IMR-90 (cell line): Measurements from ENCODE around the gene BCHE. TPM values are rescaled to one million over a fixed set of nuclear protein-coding genes. Genes with fewer than 3 reads are reported as not detected.

Experiments
- ATAC-seq: fragments of 200-7000 bp; cut with Tn5 transposase; 2 replicates; pipeline ENCODE4 v1.9.1; 2020; ENCODE audit warnings: low read depth, mild to moderate bottlenecking, moderate library complexity
- BruUV-seq: library from RNA; stranded (reverse); fragments of 400-500 nt; replicated peaks from 2 replicates; lab custom pipeline; 2021; lab: Mats Ljungman, UMichigan
- CTCF ChIA-PET: fragments of 300-600 bp; formaldehyde crosslinking; extraction: SDS; loops from one replicate; lab custom pipeline; 2021; ENCODE audit warnings: antibody characterized with exemption; lab: Yijun Ruan, JAX
- POLR2A ChIA-PET: fragments of 300-600 bp; sonication (Branson Sonifier 250); formaldehyde crosslinking; loops from one replicate; lab custom pipeline; 2022; ENCODE audit warnings: antibody characterized with exemption; ENCODE audit not compliant: unreplicated experiment; lab: Charles Lee
- DNase-seq: peaks from one replicate; pipeline ENCODE4 v3.0.0; 2013
- H2AFZ ChIP-seq: replicated peaks from 2 replicates; pipeline ENCODE3; 2013; ENCODE audit warnings: low read length, mild to moderate bottlenecking; ENCODE audit not compliant: poor library complexity
- H2AK5ac ChIP-seq: 2 replicates; pipeline ENCODE4 v1.6.1; 2013; ENCODE audit warnings: low read depth, low read length, inconsistent platforms
- H2AK9ac ChIP-seq: replicated peaks from 2 replicates; pipeline ENCODE3; 2013; ENCODE audit warnings: mild to moderate bottlenecking, low read depth, low read length, moderate library complexity; ENCODE audit not compliant: poor library complexity
- H2BK120ac ChIP-seq: 2 replicates; pipeline ENCODE4 v1.6.1; 2013; ENCODE audit warnings: low read depth, low read length, inconsistent platforms
- H2BK15ac ChIP-seq: 3 replicates; pipeline ENCODE4 v1.6.1; 2013; ENCODE audit warnings: low read depth, low read length, inconsistent platforms
- H2BK20ac ChIP-seq: 2 replicates; pipeline ENCODE4 v1.6.1; 2013; ENCODE audit warnings: low read depth, mild to moderate bottlenecking, inconsistent platforms, low read length, moderate library complexity
- H2BK5ac ChIP-seq: 2 replicates; pipeline ENCODE4 v1.6.1; 2013; ENCODE audit warnings: mild to moderate bottlenecking, low read depth, low read length, inconsistent platforms; ENCODE audit not compliant: poor library complexity, severe bottlenecking
- H3K14ac ChIP-seq: replicated peaks from 2 replicates; pipeline ENCODE4 v1.6.1; 2013; ENCODE audit warnings: low read depth, low read length, inconsistent platforms
- H3K18ac ChIP-seq: 2 replicates; pipeline ENCODE4 v1.6.1; 2013; ENCODE audit warnings: low read depth, low read length, control low read depth
- H3K23ac ChIP-seq: 2 replicates; pipeline ENCODE4 v1.6.1; 2013; ENCODE audit warnings: low read depth, low read length, inconsistent platforms
- H3K27ac ChIP-seq: 2 replicates; pipeline ENCODE4 v1.5.1; 2013; ENCODE audit warnings: mild to moderate bottlenecking, control low read depth, low read length; ENCODE audit not compliant: insufficient read depth
- H3K27me3 ChIP-seq: 2 replicates; pipeline ENCODE4 v1.6.1; 2013; ENCODE audit warnings: low read length; ENCODE audit not compliant: control insufficient read depth, insufficient read depth
- H3K36me3 ChIP-seq: 2 replicates; pipeline ENCODE4 v1.6.1; 2013; ENCODE audit warnings: low read length, mixed read lengths; ENCODE audit not compliant: control insufficient read depth, insufficient read depth
- H3K4ac ChIP-seq: 2 replicates; pipeline ENCODE4 v1.6.1; 2013; ENCODE audit warnings: low read depth, low read length, inconsistent platforms
- H3K4me1 ChIP-seq: 2 replicates; pipeline ENCODE4 v1.6.1; 2013; ENCODE audit warnings: low read length, mixed read lengths; ENCODE audit not compliant: control insufficient read depth, insufficient read depth
- H3K4me2 ChIP-seq: 2 replicates; pipeline ENCODE4 v1.6.1; 2013; ENCODE audit warnings: low read depth, mild to moderate bottlenecking, control low read depth, low read length, moderate library complexity
- H3K4me3 ChIP-seq: 2 replicates; pipeline ENCODE4 v1.5.1; 2013; ENCODE audit warnings: low read depth, mild to moderate bottlenecking, control low read depth, low read length, moderate library complexity; ENCODE audit not compliant: insufficient read depth
- H3K56ac ChIP-seq: 2 replicates; pipeline ENCODE4 v1.6.1; 2013; ENCODE audit warnings: low read length, inconsistent platforms; ENCODE audit not compliant: insufficient read depth; ENCODE audit errors: extremely low read depth
- H3K79me1 ChIP-seq, 2 experiments: 2 replicates each; pipeline ENCODE4 v1.6.1; 2013; ENCODE audit warnings: low read length in 2 of 2, inconsistent platforms in 1 of 2, low read depth in 1 of 2
- H3K9ac ChIP-seq: 2 replicates; pipeline ENCODE4 v1.6.1; 2013; ENCODE audit warnings: low read depth, low read length, control low read depth
- H3K9me1 ChIP-seq: 2 replicates; pipeline ENCODE4 v1.6.1; 2013; ENCODE audit warnings: low read length, inconsistent platforms; ENCODE audit not compliant: insufficient read depth
- H3K9me3 ChIP-seq: 2 replicates; pipeline ENCODE4 v1.6.1; 2013; ENCODE audit warnings: low read length; ENCODE audit not compliant: control insufficient read depth, insufficient read depth
- H4K20me1 ChIP-seq: 2 replicates; pipeline ENCODE4 v1.6.1; 2013; ENCODE audit warnings: low read length, inconsistent platforms; ENCODE audit not compliant: insufficient read depth
- H4K5ac ChIP-seq: 2 replicates; pipeline ENCODE4 v1.6.1; 2013; ENCODE audit warnings: mild to moderate bottlenecking, low read depth, low read length, control low read depth
- H4K8ac ChIP-seq, 2 experiments: 2 replicates each; pipeline ENCODE4 v1.6.1; 2013; ENCODE audit warnings: low read depth in 2 of 2, low read length in 2 of 2, control low read depth in 1 of 2, inconsistent platforms in 1 of 2
- H4K91ac ChIP-seq: 2 replicates; pipeline ENCODE4 v1.6.1; 2013; ENCODE audit warnings: low read depth, low read length, inconsistent platforms; ENCODE audit not compliant: insufficient read depth
- CEBPB ChIP-seq: IDR thresholded peaks from 2 replicates; pipeline ENCODE4 v1.6.1; 2012; ENCODE audit warnings: low read depth, low read length, improper control_type of control experiment
- MAZ ChIP-seq: IDR thresholded peaks from 2 replicates; pipeline ENCODE4 v1.6.1; 2012; ENCODE audit warnings: low read depth, mild to moderate bottlenecking, low read length, improper control_type of control experiment, moderate library complexity, borderline replicate concordance
- RCOR1 ChIP-seq: IDR thresholded peaks from 2 replicates; pipeline ENCODE4 v1.6.1; 2012; ENCODE audit warnings: mild to moderate bottlenecking, low read length, improper control_type of control experiment; ENCODE audit not compliant: insufficient replicate concordance
- SMC3 ChIP-seq: fragments of 150-350 bp; IDR thresholded peaks from 2 replicates; pipeline ENCODE4 v1.6.1; 2016; ENCODE audit warnings: low read depth, mild to moderate bottlenecking, antibody characterized with exemption, low read length, moderate library complexity
- USF2 ChIP-seq: fragments of 150-350 bp; IDR thresholded peaks from 2 replicates; pipeline ENCODE4 v1.6.1; 2017; ENCODE audit warnings: mild to moderate bottlenecking, antibody characterized with exemption, low read length, low read depth
- WGBS, 2 experiments: methylation state at CpG; one replicate each; pipeline versions ENCODE4 v1.1.5 to v1.1.7; 2013; ENCODE audit warnings: missing lambda C conversion rate in 2 of 2; ENCODE audit not compliant: insufficient read length in 1 of 2; ENCODE audit errors: extremely low coverage in 2 of 2; 5-methylcytosine and 5-hydroxymethylcytosine counted together
- dilution Hi-C: fragments of 300-500 bp; cut with HindIII; formaldehyde crosslinking; loops from one replicate; pipeline ENCODE4 v1.14.3; 2018; ENCODE audit warnings: low sequenced_read_pairs; ENCODE audit not compliant: unreplicated experiment
- in situ Hi-C: fragments of 300-500 bp; cut with MboI; formaldehyde crosslinking; loops from 3 replicates; pipeline ENCODE4 v1.14.3; 2019; ENCODE audit warnings: low sequenced_read_pairs, inconsistent platforms, mixed read lengths
- intact Hi-C: fragments of 100-400 bp; cut with micrococcal nuclease; formaldehyde crosslinking; loops from 2 replicates; pipeline ENCODE4 v1.10.0; 2022
- polyA plus RNA-seq, 3 experiments: library from polyadenylated mRNA; depleted of rRNA; stranded (reverse); fragments of >200 nt; gene quantifications; 2 replicates each; pipeline ENCODE4 v1.2.3, GENCODE V29; 2012; ENCODE audit warnings: low replicate concordance in 1 of 3
- total RNA-seq: library from RNA; depleted of rRNA; stranded (reverse); fragments of >200 nt; gene quantifications from 2 replicates; pipeline ENCODE4 v1.2.3, GENCODE V29; 2012

BCHE gene
- total and polyA plus RNA-seq, 2 of the 4 experiments (the other 2 are of a cell fraction), result 1.5 to 1.6 TPM

DNA sequence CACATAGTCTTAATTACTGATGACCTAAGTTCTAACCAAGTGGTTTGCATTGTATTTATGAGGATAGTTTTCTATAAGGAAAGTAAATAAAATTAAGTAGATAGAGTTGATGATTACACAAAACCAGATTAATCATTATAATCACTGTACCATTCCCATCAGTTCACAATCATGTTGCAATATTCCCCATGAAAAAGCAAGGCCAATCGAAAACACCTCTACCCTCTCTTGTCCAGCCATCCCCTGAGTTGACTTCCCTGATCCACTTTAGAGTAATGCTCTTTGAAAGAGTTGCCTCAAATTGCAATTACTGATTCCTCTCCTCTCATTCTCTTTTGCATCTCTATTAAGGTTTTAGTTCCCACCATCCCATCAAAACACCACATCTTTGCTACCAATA, 21.0 kb downstream of the BCHE start:
- dilution Hi-C loops (no loop called here), intact Hi-C loops (no loop called here), in situ Hi-C loops (no loop called here)
- Histone ChIP-seq H2BK120ac (no peak overlapping the region), H4K5ac (no peak overlapping the region), H4K20me1 (no peaks in the 10 kb centered on the region), H3K4me3 (no peak overlapping the region), H3K56ac (no peak overlapping the region), H3K4me2 (no peak overlapping the region), H2AK5ac (no peak overlapping the region), H3K79me1 (no peaks in the 10 kb centered on the region), H2BK20ac (no peak overlapping the region), H3K9me3 (no peaks in the 10 kb centered on the region; the same call in 1 of the 2 replicates), H3K4me1 (no peaks in the 10 kb centered on the region), H3K23ac (no peak overlapping the region), H4K8ac (no peak overlapping the region), H3K14ac (no peak overlapping the region), H3K18ac (no peak overlapping the region), H2BK15ac (no peak overlapping the region), H2AK9ac (no peak overlapping the region), H2AFZ (no peak overlapping the region), H3K36me3 (no peaks in the 10 kb centered on the region), H2BK5ac (no peak overlapping the region), H3K27ac (no peak overlapping the region), H3K27me3 (no peaks in the 10 kb centered on the region), H3K4ac (no peak overlapping the region), H4K91ac (no peak overlapping the region), H3K9ac (no peak overlapping the region), H3K9me1 (no peaks in the 10 kb centered on the region)
- BruUV-seq, result no TSS peak
- TF ChIP-seq USF2, result no peak
- no peak for TF ChIP-seq SMC3
- no peak for TF ChIP-seq RCOR1
- no peak for TF ChIP-seq CEBPB
- no peak for TF ChIP-seq MAZ
- 40% methylated on average over 1 of the region's 1 CpG; no CpG with 5 or more reads in 1 of the 2 experiments for WGBS, 2 experiments
- ATAC-seq (no peak), DNase-seq (no peak)
- CTCF ChIA-PET, result no interaction called here
- POLR2A ChIA-PET, result no interaction called here
